Measurements from ENCODE around the gene CEBPA.

The CEBPA gene

GRCh38 chr19:33289261-33289660, 13.1 kb downstream of the CEBPA start:
- in situ Hi-C loops (cut with HindIII; ENCODE audit: low sequenced_read_pairs), result no loop called here
- no peak overlapping the region for H3K4me3 ChIP-seq (ENCODE audit: low read depth, low read length)
- TF ChIP-seq, protein P1, sequence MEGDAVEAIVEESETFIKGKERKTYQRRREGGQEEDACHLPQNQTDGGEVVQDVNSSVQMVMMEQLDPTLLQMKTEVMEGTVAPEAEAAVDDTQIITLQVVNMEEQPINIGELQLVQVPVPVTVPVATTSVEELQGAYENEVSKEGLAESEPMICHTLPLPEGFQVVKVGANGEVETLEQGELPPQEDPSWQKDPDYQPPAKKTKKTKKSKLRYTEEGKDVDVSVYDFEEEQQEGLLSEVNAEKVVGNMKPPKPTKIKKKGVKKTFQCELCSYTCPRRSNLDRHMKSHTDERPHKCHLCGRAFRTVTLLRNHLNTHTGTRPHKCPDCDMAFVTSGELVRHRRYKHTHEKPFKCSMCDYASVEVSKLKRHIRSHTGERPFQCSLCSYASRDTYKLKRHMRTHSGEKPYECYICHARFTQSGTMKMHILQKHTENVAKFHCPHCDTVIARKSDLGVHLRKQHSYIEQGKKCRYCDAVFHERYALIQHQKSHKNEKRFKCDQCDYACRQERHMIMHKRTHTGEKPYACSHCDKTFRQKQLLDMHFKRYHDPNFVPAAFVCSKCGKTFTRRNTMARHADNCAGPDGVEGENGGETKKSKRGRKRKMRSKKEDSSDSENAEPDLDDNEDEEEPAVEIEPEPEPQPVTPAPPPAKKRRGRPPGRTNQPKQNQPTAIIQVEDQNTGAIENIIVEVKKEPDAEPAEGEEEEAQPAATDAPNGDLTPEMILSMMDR (IDR thresholded peaks at IDR 0.05; ENCODE audit: low read depth, low read length, missing control alignments), result no peak

DNA sequence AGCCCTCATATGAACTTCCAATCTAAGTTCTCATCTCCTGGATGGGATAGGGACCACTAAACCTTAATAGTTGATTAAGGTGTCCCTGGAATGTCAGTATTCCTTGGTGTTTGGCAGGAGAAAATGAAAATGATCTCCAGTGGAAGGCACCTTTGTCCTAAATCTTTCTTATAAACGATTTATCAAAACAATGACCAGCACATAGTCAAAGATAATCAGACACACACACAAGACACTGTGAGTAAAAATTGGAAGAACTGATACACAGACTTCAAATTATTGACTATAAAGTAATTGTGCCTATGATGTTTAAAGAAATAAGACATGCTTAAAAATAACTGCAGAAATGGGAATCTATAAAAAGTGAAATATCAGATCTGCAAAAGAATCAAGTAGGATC, 13.7 kb downstream of the CEBPA start:
- TF ChIP-seq, protein P1 (IDR thresholded peaks at IDR 0.05; ENCODE audit: low read depth, low read length, missing control alignments), result no peak
- in situ Hi-C loops (cut with HindIII; ENCODE audit: low sequenced_read_pairs), result no loop called here
- DNase-seq (ENCODE audit: low read depth), result no peak
- H3K4me3 ChIP-seq (ENCODE audit: low read depth, low read length), result no peak overlapping the region

More at GRCh38 chr19:33289261-33289660, 13.1 kb downstream of the CEBPA start:
- no peak for DNase-seq (ENCODE audit: low read depth)

DNA sequence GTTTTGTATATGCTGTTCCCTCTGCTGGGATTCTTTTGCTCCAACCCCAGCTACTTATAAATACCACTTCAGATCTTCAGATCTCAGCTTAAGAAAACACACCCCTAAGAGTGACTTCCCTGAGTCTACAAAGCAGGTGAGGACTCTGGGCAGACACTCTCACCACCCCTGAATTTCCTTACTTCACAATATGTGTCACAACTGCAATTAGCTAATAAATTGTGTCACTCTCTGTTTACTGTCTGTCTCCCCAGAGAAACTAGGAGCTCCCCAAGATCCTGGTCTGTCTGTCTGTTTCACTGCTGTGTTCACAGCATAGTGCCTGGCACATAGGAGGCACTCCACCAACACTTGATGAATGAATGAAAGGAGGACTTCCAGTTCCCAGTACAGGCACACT, 14.4 kb downstream of the CEBPA start:
- in situ Hi-C loops (cut with HindIII; ENCODE audit: low sequenced_read_pairs), result no loop called here
- TF ChIP-seq, protein P1 (IDR thresholded peaks at IDR 0.05; ENCODE audit: low read depth, low read length, missing control alignments), result no peak
- DNase-seq (ENCODE audit: low read depth), result no peak
- no peak overlapping the region for H3K4me3 ChIP-seq (ENCODE audit: low read depth, low read length)

- DNase-seq (ENCODE audit: low read depth), result no peak
- in situ Hi-C loops (cut with HindIII; ENCODE audit: low sequenced_read_pairs), result no loop called here
- H3K4me3 ChIP-seq (ENCODE audit: low read depth, low read length), result no peak overlapping the region
- TF ChIP-seq, protein P1 (IDR thresholded peaks at IDR 0.05; ENCODE audit: low read depth, low read length, missing control alignments), result no peak
Observed at GRCh38 chr19:33287438-33287837, 14.9 kb downstream of the CEBPA start.

DNA sequence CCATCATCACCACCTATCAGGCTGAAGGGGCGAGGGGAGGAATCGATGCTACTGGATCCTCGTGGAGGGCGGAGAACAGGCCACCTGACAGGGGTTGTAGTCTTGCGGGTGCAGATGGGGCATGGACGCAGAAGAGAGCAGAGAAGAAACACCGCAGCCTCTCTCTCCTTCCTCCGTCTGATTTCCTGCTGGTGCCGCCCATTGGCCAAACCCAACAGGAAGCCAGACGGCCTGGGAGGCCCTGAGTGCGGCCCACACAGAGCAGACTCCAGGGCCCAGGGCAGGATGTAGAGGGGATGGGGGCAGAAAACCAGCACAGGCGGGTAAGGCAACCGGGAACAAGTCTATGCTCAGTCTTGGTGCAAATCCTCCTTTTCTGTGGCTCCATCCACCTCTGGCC, 15.4 kb downstream of the CEBPA start:
- in situ Hi-C loops (cut with HindIII; ENCODE audit: low sequenced_read_pairs), result no loop called here
- H3K4me3 ChIP-seq (ENCODE audit: low read depth, low read length), result no peak overlapping the region
- TF ChIP-seq, protein P1 (IDR thresholded peaks at IDR 0.05; ENCODE audit: low read depth, low read length, missing control alignments), result no peak
- no peak for DNase-seq (ENCODE audit: low read depth)

GRCh38 chr19:33285441-33285927, 16.9 kb downstream of the CEBPA start:
- in situ Hi-C loops (cut with HindIII; ENCODE audit: low sequenced_read_pairs), result no loop called here
- DNase-seq (ENCODE audit: low read depth), result no peak
- H3K4me3 ChIP-seq (ENCODE audit: low read depth, low read length), result no peak overlapping the region
- TF ChIP-seq, protein P1 (IDR thresholded peaks at IDR 0.05; ENCODE audit: low read depth, low read length, missing control alignments), result no peak

DNA sequence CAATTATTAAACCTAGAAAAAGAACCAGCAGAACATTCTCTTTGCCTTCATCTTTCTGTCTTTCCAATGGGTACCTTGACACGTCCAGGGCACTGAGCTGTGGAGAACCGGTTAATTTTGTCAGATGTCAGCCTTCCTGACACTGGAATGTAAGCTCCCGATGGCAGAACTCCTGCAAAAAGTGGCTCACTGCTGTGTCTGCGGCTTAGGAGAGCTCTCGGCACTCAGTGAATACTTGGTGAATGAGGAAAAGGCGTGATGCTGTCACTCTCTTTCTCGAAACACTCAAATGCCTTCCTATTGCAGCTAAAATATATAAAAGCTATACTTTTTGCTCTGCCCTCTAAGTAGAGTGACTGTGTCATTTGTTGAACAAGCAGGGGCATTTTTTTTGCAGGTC, 17.6 kb downstream of the CEBPA start:
- TF ChIP-seq, protein P1 (IDR thresholded peaks at IDR 0.05; ENCODE audit: low read depth, low read length, missing control alignments), result no peak
- in situ Hi-C loops (cut with HindIII; ENCODE audit: low sequenced_read_pairs), result no loop called here
- no peak for DNase-seq (ENCODE audit: low read depth)
- no peak overlapping the region for H3K4me3 ChIP-seq (ENCODE audit: low read depth, low read length)

All from astrocyte of the cerebellum (primary cell).